OCI-LY7 (cell line): Measurements from ENCODE around the gene CDKAL1. TPM values are rescaled to one million over a fixed set of nuclear protein-coding genes. Genes with fewer than 3 reads are reported as not detected.

ENCODE experiments used
- BruUV-seq: library from RNA; stranded (reverse); fragments of 400-500 nt; replicated peaks from 2 replicates; lab custom pipeline; 2021; lab: Mats Ljungman, UMichigan
- CTCF ChIA-PET: fragments of 300-600 bp; sonication (Branson Sonifier 250); formaldehyde crosslinking; loops from one replicate; lab custom pipeline; 2022; ENCODE audit warnings: antibody characterized with exemption; ENCODE audit not compliant: unreplicated experiment; lab: Charles Lee
- POLR2A ChIA-PET: fragments of 300-600 bp; sonication (Branson Sonifier 250); formaldehyde crosslinking; loops from one replicate; lab custom pipeline; 2022; ENCODE audit warnings: antibody characterized with exemption; lab: Charles Lee
- DNase-seq: peaks from one replicate; pipeline ENCODE4 v3.0.0-alpha.2; 2015; ENCODE audit warnings: low spot score
- H2AFZ ChIP-seq: fragments of 200-600 bp; sonication (generic), shearing (Covaris generic); 2 replicates; pipeline ENCODE4 v1.6.1; 2014; ENCODE audit warnings: mild to moderate bottlenecking, antibody characterized with exemption, low read length, moderate library complexity
- H3K27ac ChIP-seq: fragments of 200-600 bp; sonication (generic); 2 replicates; pipeline ENCODE4 v1.5.1; 2014; ENCODE audit warnings: mixed run types, low read depth, mild to moderate bottlenecking, moderate library complexity, low read length, inconsistent platforms; ENCODE audit not compliant: poor library complexity, severe bottlenecking
- H3K36me3 ChIP-seq: fragments of 200-600 bp; sonication (generic); 2 replicates; pipeline ENCODE4 v1.6.1; 2014; ENCODE audit warnings: mild to moderate bottlenecking, antibody characterized with exemption, low read length, moderate library complexity, mixed read lengths; ENCODE audit not compliant: insufficient read depth
- H3K4me1 ChIP-seq: fragments of 200-600 bp; sonication (generic); 2 replicates; pipeline ENCODE4 v1.5.1; 2014; ENCODE audit warnings: mild to moderate bottlenecking, low read length; ENCODE audit not compliant: insufficient read depth, poor library complexity, severe bottlenecking
- H3K4me2 ChIP-seq: fragments of 200-600 bp; sonication (generic); 2 replicates; pipeline ENCODE4 v1.6.1; 2014; ENCODE audit warnings: mild to moderate bottlenecking, low read length
- H3K4me3 ChIP-seq: fragments of 200-600 bp; sonication (generic); 2 replicates; pipeline ENCODE4 v1.5.1; 2014; ENCODE audit warnings: mild to moderate bottlenecking, low read depth, low read length; ENCODE audit not compliant: poor library complexity, severe bottlenecking
- H3K79me2 ChIP-seq: fragments of 200-600 bp; sonication (generic); 2 replicates; pipeline ENCODE4 v1.6.1; 2016; ENCODE audit warnings: low read depth, mild to moderate bottlenecking, low read length, moderate library complexity, mixed read lengths; ENCODE audit not compliant: insufficient read depth
- H3K9me2 ChIP-seq: fragments of 200-600 bp; sonication (generic); 2 replicates; pipeline ENCODE4 v1.6.1; 2016; ENCODE audit warnings: mild to moderate bottlenecking, low read length, mixed read lengths; ENCODE audit not compliant: insufficient read depth
- H3K9me3 ChIP-seq: fragments of 200-600 bp; sonication (generic); 2 replicates; pipeline ENCODE4 v1.6.1; 2014; ENCODE audit warnings: mild to moderate bottlenecking, mixed run types, low read length, mixed read lengths
- H4K20me1 ChIP-seq: fragments of 200-600 bp; sonication (generic); 2 replicates; pipeline ENCODE4 v1.6.1; 2014; ENCODE audit warnings: mild to moderate bottlenecking, antibody characterized with exemption, low read length, moderate library complexity, mixed read lengths; ENCODE audit not compliant: insufficient read depth
- CTCF ChIP-seq: fragments of 200-600 bp; sonication (generic); conservative IDR thresholded peaks from 2 replicates; pipeline ENCODE4 v1.5.1; 2014; ENCODE audit warnings: mild to moderate bottlenecking, antibody characterized with exemption, low read length, moderate library complexity, mixed read lengths
- EZH2phosphoT487 ChIP-seq: fragments of 200-600 bp; sonication (generic); IDR thresholded peaks from 2 replicates; pipeline ENCODE4 v1.6.1; 2018; ENCODE audit warnings: low read depth, borderline replicate concordance, mild to moderate bottlenecking, mixed run types, antibody characterized with exemption, low read length, moderate library complexity, mixed read lengths
- intact Hi-C: fragments of 100-400 bp; cut with micrococcal nuclease; formaldehyde crosslinking; loops from one replicate; pipeline ENCODE4 v1.10.0; 2022; ENCODE audit not compliant: unreplicated experiment
- total RNA-seq, 2 experiments: library from RNA; depleted of rRNA in 1 of 2; stranded (reverse); fragments of >200 nt in 1 of 2; shearing (Covaris generic) in 1 of 2; gene quantifications; 2 replicates each; pipeline ENCODE4 v1.2.3, GENCODE V29; 2014 to 2022

Gene CDKAL1
- total RNA-seq, 2 experiments from 2014 or later: 19.9 to 21.1 TPM

- POLR2A ChIA-PET: no interaction called here
- Histone ChIP-seq H3K4me3 (no peak overlapping the region), H4K20me1 (no peaks in the 10 kb centered on the region), H3K27ac (no peak overlapping the region), H3K79me2 (no peaks in the 10 kb centered on the region), H3K9me3 (no peaks in the 10 kb centered on the region), H3K36me3 (no peaks in the 10 kb centered on the region), H3K4me2 (no peak overlapping the region), H3K4me1 (no peaks in the 10 kb centered on the region), H3K9me2 (no peaks in the 10 kb centered on the region), H2AFZ (no peak overlapping the region)
- intact Hi-C loops: no loop called here
- TF ChIP-seq EZH2phosphoT487 (no peak), CTCF (no peak)
- CTCF ChIA-PET: no interaction called here
- no peak for DNase-seq
- BruUV-seq: no TSS peak
These were observed 616.9 kb downstream of the CDKAL1 start for GRCh38 chr6:21151119-21151518.

- no peak for DNase-seq
- no peaks in the 10 kb centered on the region for H3K79me2 ChIP-seq
- no peaks in the 10 kb centered on the region for H3K9me3 ChIP-seq
- intact Hi-C loops: no loop called here
- BruUV-seq: no TSS peak
- H3K36me3 ChIP-seq: no peaks in the 10 kb centered on the region
- H3K27ac ChIP-seq: no peak overlapping the region
- no peak overlapping the region for H2AFZ ChIP-seq
- no peak overlapping the region for H3K4me3 ChIP-seq
- TF ChIP-seq CTCF (no peak), EZH2phosphoT487 (no peak)
- ChIA-PET POLR2A (no interaction called here), CTCF (no interaction called here)
- no peaks in the 10 kb centered on the region for H3K9me2 ChIP-seq
- H4K20me1 ChIP-seq: no peaks in the 10 kb centered on the region
- H3K4me1 ChIP-seq: no peaks in the 10 kb centered on the region
- no peak overlapping the region for H3K4me2 ChIP-seq
These were observed 617.3 kb downstream of the CDKAL1 start for GRCh38 chr6:21151530-21151929.

- H3K4me3 ChIP-seq: no peak overlapping the region
- CTCF ChIA-PET: no interaction called here
- no peaks in the 10 kb centered on the region for H3K9me2 ChIP-seq
- H3K4me1 ChIP-seq: no peaks in the 10 kb centered on the region
- no peaks in the 10 kb centered on the region for H3K79me2 ChIP-seq
- H4K20me1 ChIP-seq: no peaks in the 10 kb centered on the region
- no peaks in the 10 kb centered on the region for H3K9me3 ChIP-seq
- no TSS peak for BruUV-seq
- H2AFZ ChIP-seq: no peak overlapping the region
- intact Hi-C loops: no loop called here
- H3K27ac ChIP-seq: no peak overlapping the region
- H3K4me2 ChIP-seq: no peak overlapping the region
- TF ChIP-seq CTCF (no peak), EZH2phosphoT487 (no peak)
- DNase-seq: no peak
- no peaks in the 10 kb centered on the region for H3K36me3 ChIP-seq
- POLR2A ChIA-PET: interaction anchor here (0.5 to 0.7 kb wide), 4 partner anchors 15 to 353 kb away, joined by 3 to 9 read pairs (median 3); no protein-coding TSS in a partner anchor
These were observed 623.1 kb downstream of the CDKAL1 start for GRCh38 chr6:21157186-21157929.
